ENCODE measurements around the gene VPS41.
"Not testable (repeated sequence)": the region's sequence is repeated elsewhere in the genome, so short reads cannot be mapped to it uniquely, and the experiment has no call there.

Gene VPS41

DNA sequence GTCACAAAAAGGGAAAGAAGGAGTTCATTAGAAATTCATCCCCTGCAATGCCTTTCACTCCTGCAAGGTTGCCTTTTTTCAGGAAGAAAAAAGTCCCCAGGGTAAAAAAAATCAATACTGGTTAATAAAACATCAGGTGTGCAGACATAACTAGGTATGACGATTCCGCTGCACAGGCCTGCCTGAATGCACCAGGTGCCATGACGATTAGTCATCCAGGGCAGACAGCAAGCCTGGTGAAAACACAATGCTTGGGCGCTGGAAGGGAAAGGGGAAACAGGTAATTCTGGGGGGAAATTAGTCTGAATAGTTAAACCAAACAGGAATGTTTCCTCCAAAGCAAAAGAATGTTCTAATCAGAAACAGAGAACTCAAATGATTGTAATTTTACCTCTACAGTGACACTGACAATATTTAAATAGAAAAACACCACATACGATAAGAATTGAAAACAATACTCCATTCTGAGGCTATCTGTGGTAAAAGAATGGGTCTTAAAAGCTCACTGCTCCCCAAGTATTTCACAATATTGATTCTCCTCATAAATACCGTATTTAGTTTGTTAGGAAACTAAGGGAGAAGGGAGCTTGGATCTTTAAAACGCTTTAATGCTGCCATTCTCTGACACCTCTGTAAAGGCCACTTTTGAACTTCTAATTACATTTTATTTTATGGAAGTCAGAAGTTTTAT, 45.2 kb downstream of the VPS41 start:
- in situ Hi-C loops (cut with HindIII; ENCODE audit: low pct_unique_long_range_greater_than_20kb, low sequenced_read_pairs): no loop called here
- no peak for DNase-seq (ENCODE audit: low read depth in 1 of 2, low spot score in 1 of 2)
- TF ChIP-seq JUND (IDR thresholded peaks at IDR 0.05; ENCODE audit: low read depth): no peak

DNA sequence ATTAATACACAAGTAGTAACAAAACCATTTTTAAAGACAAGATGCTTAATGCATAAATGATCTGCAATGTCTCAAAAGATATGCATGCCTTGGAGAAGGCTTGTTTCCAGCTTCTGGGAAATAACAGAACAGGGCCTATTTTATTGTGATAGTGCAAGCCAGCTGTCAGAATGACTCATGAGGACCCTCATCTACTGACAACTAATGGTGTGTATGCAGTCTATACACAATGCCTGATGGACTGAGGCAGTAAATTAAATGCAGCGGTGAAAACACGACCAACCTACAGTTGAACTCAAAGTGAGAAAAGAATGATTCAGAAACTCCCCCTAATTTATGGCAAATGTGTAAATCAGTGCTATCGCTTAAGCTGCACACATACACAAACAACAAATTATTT, 46.3 kb downstream of the VPS41 start:
- no peak for DNase-seq (ENCODE audit: low read depth in 1 of 2, low spot score in 1 of 2)
- in situ Hi-C loops (cut with HindIII; ENCODE audit: low pct_unique_long_range_greater_than_20kb, low sequenced_read_pairs): no loop called here
- no peak for TF ChIP-seq JUND (IDR thresholded peaks at IDR 0.05; ENCODE audit: low read depth)

DNA sequence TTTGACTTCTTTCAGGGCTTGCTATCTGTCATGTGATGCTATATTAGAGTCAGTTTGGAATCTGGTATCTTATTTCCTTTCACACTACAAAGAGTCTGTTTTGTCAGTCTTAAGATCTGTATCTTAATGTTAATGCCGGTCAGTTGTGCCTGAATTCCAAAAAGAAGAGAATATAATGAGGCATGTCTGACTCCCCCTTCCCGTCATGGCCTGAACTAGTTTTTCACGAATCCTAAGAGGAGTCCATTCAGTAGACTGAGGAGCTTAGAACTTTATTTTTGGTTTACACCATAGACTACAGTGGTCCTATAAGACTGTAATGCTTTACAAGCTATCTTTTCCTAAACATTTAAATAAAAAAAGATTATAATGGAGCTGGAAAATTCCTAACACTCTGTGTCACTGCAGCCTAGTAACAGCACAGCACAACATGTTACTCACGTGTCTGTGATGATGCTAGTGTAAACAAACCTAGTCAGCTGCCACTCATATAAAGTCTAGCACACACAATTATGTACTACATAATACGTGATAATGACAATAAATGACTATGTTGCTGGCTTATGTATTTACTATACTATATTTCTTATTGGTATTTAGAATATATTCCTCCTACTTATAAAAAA, 50.6 kb downstream of the VPS41 start:
- in situ Hi-C loops (cut with HindIII; ENCODE audit: low pct_unique_long_range_greater_than_20kb, low sequenced_read_pairs): no loop called here

DNA sequence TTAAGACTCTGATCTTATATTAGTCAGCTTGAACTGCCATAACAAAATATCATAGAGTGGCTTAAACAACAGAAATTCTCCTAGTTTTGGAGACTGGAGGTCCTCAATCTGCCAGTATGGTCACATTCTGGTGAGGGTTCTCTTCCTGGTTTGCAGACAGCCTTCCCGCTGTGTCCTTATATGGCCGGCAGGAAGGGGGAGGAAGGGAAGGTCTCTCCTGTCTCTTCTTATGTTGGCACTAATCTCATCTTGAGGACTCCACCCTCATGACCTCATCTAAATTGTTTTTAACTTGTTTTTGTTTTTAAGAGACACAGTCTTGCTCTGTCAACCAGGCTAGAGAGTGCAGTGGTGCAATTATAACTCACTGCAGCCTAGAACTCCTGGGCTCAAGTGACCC, 53.1 kb downstream of the VPS41 start:
- in situ Hi-C loops (cut with HindIII; ENCODE audit: low pct_unique_long_range_greater_than_20kb, low sequenced_read_pairs): no loop called here
- DNase-seq (ENCODE audit: low read depth in 1 of 2, low spot score in 1 of 2): no peak
- TF ChIP-seq JUND (IDR thresholded peaks at IDR 0.05; ENCODE audit: low read depth): no peak

More for the DNA sequence above, 50.6 kb downstream of the VPS41 start:
- no peak for DNase-seq (ENCODE audit: low read depth in 1 of 2, low spot score in 1 of 2)
- TF ChIP-seq JUND (IDR thresholded peaks at IDR 0.05; ENCODE audit: low read depth): no peak

DNA sequence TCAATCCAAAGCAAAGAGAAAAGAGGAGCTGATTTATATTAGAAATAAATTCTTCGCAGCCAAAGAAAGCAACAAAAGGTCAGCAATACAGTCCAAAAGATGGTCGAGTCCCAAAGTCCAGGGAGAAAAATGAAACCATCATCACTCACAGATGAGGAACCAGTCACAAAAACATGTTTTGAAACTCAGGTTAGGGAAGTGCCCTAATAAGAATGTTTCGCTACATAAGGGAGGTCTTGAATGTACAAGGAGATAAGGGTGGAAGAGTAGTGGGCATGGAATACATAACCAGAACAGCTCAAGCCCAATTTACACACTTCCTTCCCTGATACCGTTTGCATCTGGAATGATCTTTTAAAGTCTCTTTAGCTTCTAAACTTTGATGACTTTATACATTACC, 53.6 kb downstream of the VPS41 start:
- DNase-seq (ENCODE audit: low read depth in 1 of 2, low spot score in 1 of 2): no peak
- in situ Hi-C loops (cut with HindIII; ENCODE audit: low pct_unique_long_range_greater_than_20kb, low sequenced_read_pairs): no loop called here
- no peak for TF ChIP-seq JUND (IDR thresholded peaks at IDR 0.05; ENCODE audit: low read depth)

DNA sequence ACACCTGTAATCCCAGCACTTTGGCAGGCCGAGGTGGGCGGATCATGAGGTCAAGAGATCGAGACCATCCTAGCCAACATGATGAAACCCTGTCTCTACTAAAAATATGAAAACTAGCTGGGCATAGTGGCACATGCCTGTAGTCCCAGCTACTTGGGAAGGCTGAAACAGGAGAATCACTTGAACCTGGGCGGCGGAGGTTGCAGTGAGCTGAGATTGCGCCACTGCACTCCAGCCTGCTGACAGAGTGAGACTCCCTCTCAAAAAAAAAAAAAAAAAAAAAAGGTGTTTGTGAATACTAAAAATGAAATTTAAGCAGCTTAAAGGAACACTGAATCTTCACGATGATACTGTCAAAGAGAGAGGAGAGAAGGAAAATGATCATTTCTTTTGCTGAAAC, 54.0 kb downstream of the VPS41 start:
- in situ Hi-C loops (cut with HindIII; ENCODE audit: low pct_unique_long_range_greater_than_20kb, low sequenced_read_pairs): not testable (repeated sequence)

DNA sequence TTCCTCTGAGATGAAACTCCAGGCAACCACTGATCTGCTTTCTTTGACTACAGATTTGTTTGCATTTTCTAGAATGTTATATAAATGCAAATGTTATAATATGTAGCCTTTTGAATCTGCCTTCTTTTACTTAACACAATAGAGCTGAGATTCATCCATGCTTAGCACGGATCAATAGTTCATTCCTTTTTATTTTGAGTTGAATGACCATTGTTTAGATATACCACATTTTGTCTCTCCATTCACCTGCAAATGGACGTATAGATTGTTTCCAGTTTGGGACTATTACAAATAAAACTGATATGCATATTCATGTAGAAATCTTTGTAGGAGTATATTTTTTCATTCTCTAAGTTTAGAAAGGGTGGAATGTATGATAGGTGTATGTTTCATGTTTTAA, 57.7 kb downstream of the VPS41 start:
- in situ Hi-C loops (cut with HindIII; ENCODE audit: low pct_unique_long_range_greater_than_20kb, low sequenced_read_pairs): no loop called here
- no peak for DNase-seq (ENCODE audit: low read depth in 1 of 2, low spot score in 1 of 2)
- TF ChIP-seq JUND (IDR thresholded peaks at IDR 0.05; ENCODE audit: low read depth): no peak

More for the DNA sequence above, 54.0 kb downstream of the VPS41 start:
- not testable (repeated sequence) for DNase-seq (ENCODE audit: low read depth in 1 of 2, low spot score in 1 of 2)

DNA sequence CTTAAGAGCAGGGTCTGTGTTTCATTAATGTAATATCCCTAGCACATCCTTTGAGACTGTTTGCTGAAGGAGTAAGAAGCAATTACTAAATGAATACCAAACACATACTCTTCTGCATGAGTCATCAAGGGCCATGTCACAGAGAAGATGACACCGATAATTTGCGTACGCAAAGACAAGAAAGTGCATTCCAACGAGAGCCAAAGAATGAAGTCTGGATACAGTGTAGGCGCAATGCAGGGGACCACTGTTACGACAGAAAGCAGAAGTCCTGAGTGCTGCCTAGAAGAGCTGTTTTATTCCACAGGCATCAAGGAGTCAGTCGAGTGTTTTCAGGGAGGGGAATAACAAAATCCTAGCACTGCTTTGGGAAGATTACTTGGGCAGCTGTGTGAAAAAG, 62.7 kb downstream of the VPS41 start:
- in situ Hi-C loops (cut with HindIII; ENCODE audit: low pct_unique_long_range_greater_than_20kb, low sequenced_read_pairs): no loop called here
- peak; percentile 28 to 85 for DNase-seq (ENCODE audit: low read depth in 1 of 2, low spot score in 1 of 2)
- TF ChIP-seq JUND (IDR thresholded peaks at IDR 0.05; ENCODE audit: low read depth): peak; percentile 89

DNA sequence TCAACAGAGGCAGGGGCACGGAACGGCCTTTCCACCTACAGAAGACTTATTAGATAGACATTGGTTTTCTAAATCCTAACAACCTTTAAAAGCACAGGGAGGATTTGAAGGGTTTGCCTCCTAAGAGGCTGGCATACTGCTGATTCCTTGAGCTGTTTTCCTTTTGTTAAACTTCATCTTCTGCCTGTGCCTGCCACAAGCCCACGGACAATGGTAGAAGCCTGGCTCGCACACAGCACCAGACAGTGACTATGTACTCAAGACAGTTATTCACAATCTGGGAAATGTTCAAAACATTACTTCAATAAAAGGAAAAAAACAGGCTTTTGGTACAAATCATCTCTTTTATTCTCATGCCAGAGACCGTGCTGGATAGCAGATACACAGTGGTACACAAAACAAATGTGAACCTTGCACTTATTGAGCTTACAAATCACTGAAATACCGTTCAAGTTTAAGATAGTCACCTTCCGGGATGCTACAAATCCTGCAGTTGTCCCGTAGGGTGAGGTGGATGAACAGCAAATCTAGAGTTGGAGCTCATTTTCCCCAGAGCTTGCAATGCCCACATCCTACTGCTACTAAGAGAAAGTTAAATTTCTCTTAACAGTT, 63.9 kb downstream of the VPS41 start:
- in situ Hi-C loops (cut with HindIII; ENCODE audit: low pct_unique_long_range_greater_than_20kb, low sequenced_read_pairs): no loop called here
- no peak for DNase-seq (ENCODE audit: low read depth in 1 of 2, low spot score in 1 of 2)
- TF ChIP-seq JUND (IDR thresholded peaks at IDR 0.05; ENCODE audit: low read depth): no peak

DNA sequence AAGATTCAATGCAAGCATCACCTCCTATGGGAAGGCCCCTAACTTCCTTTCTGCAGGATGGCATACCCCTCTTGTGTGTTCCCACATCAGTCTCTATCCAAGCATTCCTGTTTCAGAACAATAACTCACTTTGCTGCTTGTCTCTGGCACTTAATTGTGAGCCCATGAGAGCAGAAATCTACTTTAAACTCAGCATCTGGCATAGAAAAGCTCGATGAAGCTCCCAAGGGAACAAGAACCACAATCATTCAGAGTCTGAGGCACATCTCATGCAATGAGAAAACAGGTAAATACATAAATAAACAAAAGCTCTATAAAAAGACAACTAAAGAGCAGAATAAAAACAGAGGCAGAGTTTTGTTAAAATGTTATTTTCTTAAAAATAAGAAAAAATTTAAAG, 66.2 kb downstream of the VPS41 start:
- no peak for TF ChIP-seq JUND (IDR thresholded peaks at IDR 0.05; ENCODE audit: low read depth)
- DNase-seq (ENCODE audit: low read depth in 1 of 2, low spot score in 1 of 2): no peak
- in situ Hi-C loops (cut with HindIII; ENCODE audit: low pct_unique_long_range_greater_than_20kb, low sequenced_read_pairs): no loop called here

DNA sequence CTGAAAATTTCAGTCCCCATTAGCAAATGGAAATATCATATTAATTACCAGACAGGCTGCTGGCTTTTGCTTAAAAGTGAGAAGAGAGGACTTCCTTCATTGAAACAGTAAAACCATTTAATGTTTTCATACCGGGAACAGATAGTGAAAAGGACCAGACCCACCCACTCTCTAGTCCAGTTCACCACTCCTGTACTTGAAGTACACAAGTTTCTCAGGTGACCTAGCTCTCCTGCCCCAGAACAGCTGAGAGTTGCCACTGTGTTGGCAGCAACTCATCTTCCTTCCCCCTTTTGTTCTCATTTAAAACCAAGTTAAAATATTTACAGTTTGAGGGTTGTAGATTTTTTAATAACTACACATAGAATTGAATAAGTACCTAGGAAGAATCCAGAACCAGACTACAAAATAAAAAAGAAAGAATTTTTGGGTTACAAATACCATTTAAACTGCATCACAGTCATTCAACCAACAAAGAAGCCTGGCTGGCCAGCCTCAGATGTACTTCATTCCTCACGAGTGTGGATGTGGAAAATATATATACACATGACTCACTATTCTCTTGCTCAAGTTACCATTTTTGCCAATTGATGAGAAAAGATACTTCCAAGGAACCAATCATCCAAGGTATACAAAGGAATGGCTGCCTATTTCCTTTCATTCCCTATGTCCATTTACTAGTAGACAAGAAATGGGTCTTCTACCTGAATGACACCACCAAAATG, 68.1 kb downstream of the VPS41 start:
- DNase-seq (ENCODE audit: low read depth in 1 of 2, low spot score in 1 of 2): no peak
- in situ Hi-C loops (cut with HindIII; ENCODE audit: low pct_unique_long_range_greater_than_20kb, low sequenced_read_pairs): no loop called here
- no peak for TF ChIP-seq JUND (IDR thresholded peaks at IDR 0.05; ENCODE audit: low read depth)

DNA sequence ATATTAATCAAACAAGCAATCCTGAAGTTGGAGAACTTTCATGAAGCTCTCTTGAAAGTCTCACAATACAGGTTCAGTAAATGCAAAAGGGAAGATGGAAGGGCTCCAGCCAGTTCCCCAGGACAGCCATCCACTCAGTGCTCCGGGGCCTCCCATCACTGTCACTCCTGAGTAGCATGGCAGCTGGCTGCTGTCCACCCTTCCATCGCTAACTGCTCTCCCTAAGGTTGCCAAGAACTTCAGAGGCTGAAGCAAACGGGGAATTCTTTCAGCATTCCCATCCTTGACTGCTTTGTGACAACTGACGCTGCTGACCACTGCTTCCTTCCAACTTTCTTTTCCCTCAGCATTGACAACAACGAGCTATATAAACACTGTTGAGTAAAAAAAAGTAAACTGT, 69.1 kb downstream of the VPS41 start:
- no peak for TF ChIP-seq JUND (IDR thresholded peaks at IDR 0.05; ENCODE audit: low read depth)
- in situ Hi-C loops (cut with HindIII; ENCODE audit: low pct_unique_long_range_greater_than_20kb, low sequenced_read_pairs): no loop called here
- no peak for DNase-seq (ENCODE audit: low read depth in 1 of 2, low spot score in 1 of 2)

Data from T47D (cell line).